Neural cell (in vitro differentiated cells): ENCODE results near the gene SH3GL1.

Source experiments
- CTCF ChIP-seq: fragments of 450-650 bp; IDR thresholded peaks from 2 replicates; pipeline ENCODE4 v1.5.1; 2014; ENCODE audit warnings: antibody characterized with exemption, mild to moderate bottlenecking, moderate library complexity; ENCODE audit not compliant: poor library complexity, severe bottlenecking
- EP300 ChIP-seq: fragments of 450-650 bp; conservative IDR thresholded peaks from 2 replicates; pipeline ENCODE4 v1.6.1; 2014; ENCODE audit warnings: antibody characterized with exemption, mild to moderate bottlenecking, moderate library complexity; ENCODE audit not compliant: poor library complexity, severe bottlenecking
- TAF1 ChIP-seq: IDR thresholded peaks from 2 replicates; pipeline ENCODE4 v1.6.1; 2012; ENCODE audit warnings: low read depth
- TF ChIP-seq, protein P1 (sequence below): IDR thresholded peaks from 2 replicates; pipeline ENCODE4 v1.6.1; 2012; ENCODE audit warnings: borderline replicate concordance

DNA sequence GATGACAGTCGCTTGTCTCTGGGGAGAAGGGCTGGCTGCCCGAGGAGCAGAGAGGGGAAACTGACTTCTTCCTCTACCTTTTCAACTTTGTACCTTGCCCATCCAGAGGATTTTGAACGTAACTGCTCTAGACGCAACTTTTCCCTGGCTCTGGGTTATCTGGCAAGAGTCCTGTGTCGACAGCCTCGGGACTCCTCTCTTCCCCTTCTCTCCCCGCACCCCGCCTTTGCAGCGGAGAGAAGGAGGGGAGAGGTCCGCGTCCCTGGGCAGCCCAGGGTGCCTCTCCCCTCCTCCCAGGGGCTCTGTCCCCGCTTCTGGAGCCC, 574 bp downstream of the SH3GL1 start:
- no peak for TF ChIP-seq CTCF
- no peak for TF ChIP-seq EP300
- TF ChIP-seq TAF1 = no peak
- TF ChIP-seq, protein P1, sequence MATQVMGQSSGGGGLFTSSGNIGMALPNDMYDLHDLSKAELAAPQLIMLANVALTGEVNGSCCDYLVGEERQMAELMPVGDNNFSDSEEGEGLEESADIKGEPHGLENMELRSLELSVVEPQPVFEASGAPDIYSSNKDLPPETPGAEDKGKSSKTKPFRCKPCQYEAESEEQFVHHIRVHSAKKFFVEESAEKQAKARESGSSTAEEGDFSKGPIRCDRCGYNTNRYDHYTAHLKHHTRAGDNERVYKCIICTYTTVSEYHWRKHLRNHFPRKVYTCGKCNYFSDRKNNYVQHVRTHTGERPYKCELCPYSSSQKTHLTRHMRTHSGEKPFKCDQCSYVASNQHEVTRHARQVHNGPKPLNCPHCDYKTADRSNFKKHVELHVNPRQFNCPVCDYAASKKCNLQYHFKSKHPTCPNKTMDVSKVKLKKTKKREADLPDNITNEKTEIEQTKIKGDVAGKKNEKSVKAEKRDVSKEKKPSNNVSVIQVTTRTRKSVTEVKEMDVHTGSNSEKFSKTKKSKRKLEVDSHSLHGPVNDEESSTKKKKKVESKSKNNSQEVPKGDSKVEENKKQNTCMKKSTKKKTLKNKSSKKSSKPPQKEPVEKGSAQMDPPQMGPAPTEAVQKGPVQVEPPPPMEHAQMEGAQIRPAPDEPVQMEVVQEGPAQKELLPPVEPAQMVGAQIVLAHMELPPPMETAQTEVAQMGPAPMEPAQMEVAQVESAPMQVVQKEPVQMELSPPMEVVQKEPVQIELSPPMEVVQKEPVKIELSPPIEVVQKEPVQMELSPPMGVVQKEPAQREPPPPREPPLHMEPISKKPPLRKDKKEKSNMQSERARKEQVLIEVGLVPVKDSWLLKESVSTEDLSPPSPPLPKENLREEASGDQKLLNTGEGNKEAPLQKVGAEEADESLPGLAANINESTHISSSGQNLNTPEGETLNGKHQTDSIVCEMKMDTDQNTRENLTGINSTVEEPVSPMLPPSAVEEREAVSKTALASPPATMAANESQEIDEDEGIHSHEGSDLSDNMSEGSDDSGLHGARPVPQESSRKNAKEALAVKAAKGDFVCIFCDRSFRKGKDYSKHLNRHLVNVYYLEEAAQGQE = no peak
